ENCODE data around the gene WBP11. TPM values are rescaled to one million over a fixed set of nuclear protein-coding genes. Genes with fewer than 3 reads are reported as not detected.

The WBP11 gene
- total RNA-seq, result 28.5 TPM

- peak; percentile 100 for ATAC-seq
These were observed at the start of gene WBP11, which contains the start of gene C12orf60 for GRCh38 chr12:14803011-14803829. WBP11 (minus strand) TSS chr12:14803478; CDS start chr12:14801383, 2,095 bp downstream. C12orf60 (plus strand) TSS chr12:14803670; CDS start chr12:14822936, 19,266 bp downstream.

GRCh38 chr12:14852880-14853279 is 49.6 kb upstream of the WBP11 start:
- ATAC-seq, result no peak

GRCh38 chr12:14850929-14851663 is 47.8 kb upstream of the WBP11 start:
- ATAC-seq, result no peak

- no peak for ATAC-seq
These were observed 46.4 kb upstream of the WBP11 start for GRCh38 chr12:14849661-14850060.

- no peak for ATAC-seq
These were observed 43.8 kb upstream of the WBP11 start for GRCh38 chr12:14846876-14847580.

- ATAC-seq, result no peak
These were observed 42.8 kb upstream of the WBP11 start for GRCh38 chr12:14846042-14846587.

GRCh38 chr12:14845350-14845750 is 42.1 kb upstream of the WBP11 start:
- ATAC-seq, result peak; percentile 71

GRCh38 chr12:14844401-14844800 is 41.1 kb upstream of the WBP11 start:
- ATAC-seq, result no peak

GRCh38 chr12:14843425-14843887 is 40.2 kb upstream of the WBP11 start, which contains the start of gene ART4:
ART4 (minus strand) TSS chr12:14843526; CDS start chr12:14843113, 413 bp downstream.
- ATAC-seq, result no peak

GRCh38 chr12:14842315-14842714 is 39.0 kb upstream of the WBP11 start:
- no peak for ATAC-seq

- ATAC-seq, result no peak
These were observed 38.5 kb upstream of the WBP11 start for GRCh38 chr12:14841761-14842160.

GRCh38 chr12:14840616-14841015 is 37.3 kb upstream of the WBP11 start:
- no peak for ATAC-seq

- no peak for ATAC-seq
These were observed 36.0 kb upstream of the WBP11 start for GRCh38 chr12:14839262-14839661.

GRCh38 chr12:14836336-14837210 is 33.3 kb upstream of the WBP11 start:
- peak; percentile 73 for ATAC-seq

- ATAC-seq, result no peak
These were observed 31.2 kb upstream of the WBP11 start for GRCh38 chr12:14834509-14834908.

- no peak for ATAC-seq
These were observed 30.7 kb upstream of the WBP11 start for GRCh38 chr12:14833952-14834351.

GRCh38 chr12:14833336-14833735 is 30.1 kb upstream of the WBP11 start:
- no peak for ATAC-seq

- no peak for ATAC-seq
These were observed 25.6 kb upstream of the WBP11 start for GRCh38 chr12:14828892-14829291.

GRCh38 chr12:14827043-14827442 is 23.8 kb upstream of the WBP11 start:
- ATAC-seq, result peak; percentile 89

GRCh38 chr12:14826491-14826890 is 23.2 kb upstream of the WBP11 start:
- ATAC-seq, result no peak

GRCh38 chr12:14825256-14825655 is 22.0 kb upstream of the WBP11 start:
- ATAC-seq, result no peak

Data from esophagus mucosa (tissue), 1 donor.